Ecto neural progenitor cell (in vitro differentiated cells): Measurements from ENCODE around the gene PVALB.
"Not testable (repeated sequence)": the region's sequence is repeated elsewhere in the genome, so short reads cannot be mapped to it uniquely, and the experiment has no call there.

Source experiments
- DNase-seq: peaks from one replicate; pipeline ENCODE4 v3.0.0-alpha.2; 2018; ENCODE audit warnings: low spot score

Gene PVALB

DNA sequence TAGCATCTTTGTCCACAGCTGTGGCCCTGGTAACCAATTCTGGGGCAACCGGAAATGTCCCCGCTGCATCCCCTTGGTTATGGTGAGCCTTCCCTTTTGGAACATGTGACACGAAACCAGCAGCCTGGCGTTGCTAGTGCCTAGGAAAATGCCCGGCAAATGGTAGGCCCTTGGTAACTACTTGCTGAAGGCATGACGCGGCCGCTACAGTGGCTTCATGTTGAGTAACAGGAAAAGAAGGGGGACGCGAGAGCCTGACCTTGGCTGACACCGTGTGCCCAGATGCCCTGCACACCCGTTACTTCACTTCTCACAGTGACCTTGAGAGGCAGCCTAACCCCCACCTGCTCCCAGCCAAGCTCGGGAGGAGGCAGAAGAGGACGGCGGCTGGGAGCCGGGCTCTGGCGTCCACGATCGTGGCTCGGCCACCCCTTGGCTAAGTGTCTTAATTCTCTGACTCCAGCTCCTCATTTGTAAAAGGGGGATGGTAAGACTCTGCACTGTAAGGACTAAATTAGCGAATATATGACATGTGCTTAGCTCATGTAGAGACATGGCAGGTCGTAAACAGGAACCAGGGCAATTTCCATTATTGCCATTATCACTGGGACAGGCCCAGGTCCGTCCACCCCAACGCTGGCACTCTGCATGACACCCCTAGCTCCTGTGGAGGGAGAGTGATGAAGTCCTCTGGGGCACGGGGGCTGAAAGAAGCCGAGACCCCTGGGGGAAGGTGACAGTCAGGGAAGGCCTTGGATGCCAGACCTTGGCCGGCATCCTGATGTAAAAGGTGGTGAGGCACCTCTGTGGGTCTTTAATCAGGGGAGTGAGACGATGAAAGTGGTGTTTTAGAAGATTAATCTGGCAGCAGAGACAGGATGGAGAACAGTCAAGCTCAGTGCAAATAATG, 59.8 kb downstream of the PVALB start:
- DNase-seq, result no peak

DNA sequence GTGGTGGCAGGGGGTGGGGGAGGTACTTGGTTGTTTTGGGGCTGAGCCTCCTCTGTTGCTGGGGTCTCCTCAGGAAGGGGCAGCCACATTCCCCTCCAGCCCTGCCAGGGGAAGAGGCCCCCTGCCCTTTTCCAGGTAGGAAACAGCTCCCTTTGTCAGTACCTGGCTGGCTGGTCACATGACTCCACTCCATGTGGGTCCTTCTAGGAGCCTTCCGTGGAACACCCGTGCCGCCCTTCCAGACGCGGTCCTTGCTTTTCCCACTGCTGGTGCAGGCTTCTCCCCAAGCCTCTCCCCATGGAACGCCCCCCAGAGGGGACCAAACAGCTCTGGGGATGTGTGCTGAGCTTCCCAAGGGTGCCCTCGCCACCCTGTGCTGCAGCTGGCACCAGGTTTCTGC, 60.8 kb downstream of the PVALB start:
- no peak for DNase-seq

DNA sequence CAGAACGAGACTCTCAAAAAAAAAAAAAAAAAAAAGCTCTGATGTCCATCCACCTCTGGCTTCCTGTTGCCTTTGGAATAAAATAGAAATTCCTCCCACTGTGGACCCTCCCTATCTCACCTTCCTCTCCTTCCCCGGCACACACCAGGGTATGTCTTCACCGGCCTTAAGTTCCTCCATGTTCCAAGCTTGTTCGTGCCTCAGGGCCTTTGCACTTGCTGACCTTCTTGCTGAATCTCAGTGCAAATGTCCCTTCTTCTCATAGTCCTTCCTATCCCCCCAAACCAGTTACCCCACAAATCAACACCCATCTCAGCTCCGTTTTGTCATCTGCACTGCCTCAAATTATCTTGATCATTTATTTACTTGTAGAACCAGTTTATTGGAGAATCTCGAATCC, 61.5 kb downstream of the PVALB start:
- no peak for DNase-seq

DNA sequence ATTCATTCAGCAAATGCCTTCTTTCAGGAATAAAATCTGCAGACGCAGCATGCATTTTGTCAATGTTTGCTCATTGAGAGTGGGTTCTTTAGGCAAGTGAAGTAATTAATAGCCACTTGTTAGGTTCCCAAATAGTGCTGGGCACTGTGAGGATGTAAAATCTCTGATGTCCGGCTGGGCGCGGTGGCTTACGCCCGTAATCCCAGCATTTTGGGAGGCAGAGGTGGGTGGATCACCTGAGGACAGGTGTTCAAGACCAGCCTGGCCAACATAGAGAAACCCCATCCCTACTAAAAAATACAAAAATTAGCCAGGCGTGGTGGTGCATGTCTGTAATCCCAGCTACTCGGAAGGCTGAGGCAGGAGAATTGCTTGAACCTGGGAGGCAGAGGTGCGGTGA, 62.0 kb downstream of the PVALB start:
- DNase-seq, result not testable (repeated sequence)

DNA sequence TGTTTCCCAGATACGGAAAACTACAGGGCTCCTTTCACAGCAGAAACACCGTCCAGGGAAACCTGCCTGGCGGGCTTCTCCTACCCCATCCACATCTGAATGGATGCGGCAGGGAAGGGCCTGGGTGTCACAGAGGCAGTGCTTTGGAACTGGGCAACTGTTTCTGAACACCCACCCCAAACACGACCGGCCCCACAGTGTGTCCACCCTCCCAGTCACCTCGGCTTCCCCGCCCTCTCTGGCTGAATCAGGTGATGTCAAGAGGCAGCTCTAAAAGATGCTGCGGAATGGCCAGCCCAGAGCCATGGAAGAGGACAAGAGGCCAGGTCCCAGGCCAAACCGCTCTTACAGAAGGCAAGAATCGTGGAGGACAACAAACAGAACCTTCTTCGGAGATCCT, 62.9 kb downstream of the PVALB start:
- no peak for DNase-seq

DNA sequence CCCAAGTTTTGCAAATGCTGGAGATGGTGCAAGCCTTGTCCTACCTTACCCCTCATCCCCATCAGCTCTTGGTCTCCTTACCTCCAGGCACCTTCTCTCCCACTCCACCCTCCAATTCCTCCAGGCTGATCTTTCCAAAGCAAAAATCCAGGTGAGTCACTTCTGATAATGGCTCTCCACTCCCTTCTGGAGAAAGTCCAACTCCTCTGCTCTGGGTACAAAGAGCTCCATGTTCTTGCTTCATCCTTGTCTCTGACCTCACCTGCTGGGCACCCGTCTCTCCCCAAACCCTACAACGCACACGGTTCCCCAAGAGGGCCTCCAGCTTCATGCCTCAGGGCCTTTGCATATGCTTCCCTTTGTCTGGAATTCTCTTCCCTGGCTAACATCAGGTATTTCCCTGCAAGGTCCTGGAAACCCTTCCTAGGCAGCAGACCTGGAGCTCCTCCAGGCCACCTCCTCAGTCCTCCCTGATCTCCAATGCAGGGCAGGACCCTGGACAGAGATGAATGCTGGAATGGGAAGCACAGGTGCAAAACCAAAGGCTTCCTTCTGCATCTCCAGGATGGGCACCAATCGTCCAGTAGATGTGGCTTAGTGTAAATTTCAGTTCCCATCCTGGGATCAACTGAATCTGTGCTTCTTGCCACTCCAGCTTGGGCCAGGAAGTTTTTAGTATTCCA, 63.6 kb downstream of the PVALB start:
- no peak for DNase-seq
